ENCODE measurements around the gene DCST2. TPM values are rescaled to one million over a fixed set of nuclear protein-coding genes. Genes with fewer than 3 reads are reported as not detected.
"Not testable (repeated sequence)": the region's sequence is repeated elsewhere in the genome, so short reads cannot be mapped to it uniquely, and the experiment has no call there.

DCST2 gene
- total and polyA plus RNA-seq, 9 donors, result 0.17 to 1.4 (median 1.1) TPM; not detected in 1

- no peaks in the 10 kb centered on the region for H3K9me3 ChIP-seq
- peak in 1 of 5 donors; percentile 31 for DNase-seq
- intact Hi-C loops (cut with DNase I), result loop anchor here in 2 of 4 donors (5.0 kb wide), 1 partner anchor 36 kb away; the partner anchor contains the start of gene PYGO2 (in 2 of the 2)
- no peak overlapping the region for H3K4me3 ChIP-seq
- no peak for TF ChIP-seq EP300 (IDR thresholded peaks at IDR 0.05)
- TF ChIP-seq CTCF (IDR thresholded peaks at IDR 0.05), result no peak
- TF ChIP-seq POLR2A (IDR thresholded peaks at IDR 0.05), result no peak
- H3K4me1 ChIP-seq (ENCODE audit: insufficient read depth), result no peaks in the 10 kb centered on the region
- WGBS, 3 donors, result 64 to 73% (median 69%) methylated on average over 16 of the region's 16 CpGs
- no peaks in the 10 kb centered on the region for H3K36me3 ChIP-seq
- no peaks in the 10 kb centered on the region for H3K27me3 ChIP-seq
- peak overlapping the region in 1 of 2 donors; percentile 94 for H3K27ac ChIP-seq
Measured at GRCh38 chr1:154998201-154998780, 35.3 kb downstream of the DCST2 start.

DNA sequence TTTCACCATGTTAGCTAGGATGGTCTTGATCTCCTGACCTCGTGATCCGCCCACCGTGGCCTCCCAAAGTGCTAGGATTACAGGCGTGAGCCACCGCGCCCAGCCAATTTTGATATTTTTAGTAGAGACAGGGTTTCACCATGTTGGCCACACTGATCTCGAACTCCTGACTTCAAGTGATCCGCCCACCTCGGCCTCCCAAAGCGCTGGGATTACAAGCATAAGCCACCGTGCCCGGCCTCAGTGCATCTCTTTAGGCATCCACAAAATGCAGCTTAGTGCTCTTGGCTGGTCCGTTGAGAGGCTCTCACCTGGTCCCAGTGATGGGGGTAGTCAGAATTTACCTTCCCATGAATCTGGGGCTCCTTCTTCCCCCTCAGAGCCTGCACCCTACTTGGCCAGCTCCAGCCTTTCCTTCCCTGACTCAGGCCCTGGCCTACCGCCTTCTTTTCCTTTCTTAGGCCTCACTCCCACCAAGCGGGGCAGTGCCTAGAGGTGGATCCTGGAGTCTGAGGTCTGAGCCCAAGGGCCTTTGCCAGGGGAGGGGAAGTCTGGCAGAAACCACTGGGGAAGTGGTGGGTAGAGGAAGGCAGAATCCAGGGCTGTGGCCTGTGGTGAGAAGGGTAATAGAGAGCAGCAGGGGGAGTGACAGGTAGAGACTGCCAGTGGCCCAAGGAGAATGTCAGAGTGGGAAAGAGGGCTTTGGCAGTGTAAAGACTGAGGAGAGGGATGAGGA is 36.4 kb downstream of the DCST2 start:
- Histone ChIP-seq H3K4me1 (ENCODE audit: insufficient read depth) (no peaks in the 10 kb centered on the region), H3K9me3 (no peaks in the 10 kb centered on the region), H3K27me3 (no peaks in the 10 kb centered on the region), H3K36me3 (no peaks in the 10 kb centered on the region), H3K4me3 (no peak overlapping the region), H3K27ac (no peak overlapping the region)
- WGBS, 3 donors, result 76 to 84% (median 83%) methylated on average over 15 of the region's 15 CpGs
- peak in 1 of 5 donors; percentile 34 for DNase-seq
- intact Hi-C loops (cut with DNase I), result loop anchor here in 2 of 4 donors (5.0 kb wide), 1 partner anchor 35 kb away; the partner anchor contains the start of gene PYGO2 (in 2 of the 2)
- TF ChIP-seq POLR2A (IDR thresholded peaks at IDR 0.05) (no peak), CTCF (IDR thresholded peaks at IDR 0.05) (no peak), EP300 (IDR thresholded peaks at IDR 0.05) (no peak)

DNA sequence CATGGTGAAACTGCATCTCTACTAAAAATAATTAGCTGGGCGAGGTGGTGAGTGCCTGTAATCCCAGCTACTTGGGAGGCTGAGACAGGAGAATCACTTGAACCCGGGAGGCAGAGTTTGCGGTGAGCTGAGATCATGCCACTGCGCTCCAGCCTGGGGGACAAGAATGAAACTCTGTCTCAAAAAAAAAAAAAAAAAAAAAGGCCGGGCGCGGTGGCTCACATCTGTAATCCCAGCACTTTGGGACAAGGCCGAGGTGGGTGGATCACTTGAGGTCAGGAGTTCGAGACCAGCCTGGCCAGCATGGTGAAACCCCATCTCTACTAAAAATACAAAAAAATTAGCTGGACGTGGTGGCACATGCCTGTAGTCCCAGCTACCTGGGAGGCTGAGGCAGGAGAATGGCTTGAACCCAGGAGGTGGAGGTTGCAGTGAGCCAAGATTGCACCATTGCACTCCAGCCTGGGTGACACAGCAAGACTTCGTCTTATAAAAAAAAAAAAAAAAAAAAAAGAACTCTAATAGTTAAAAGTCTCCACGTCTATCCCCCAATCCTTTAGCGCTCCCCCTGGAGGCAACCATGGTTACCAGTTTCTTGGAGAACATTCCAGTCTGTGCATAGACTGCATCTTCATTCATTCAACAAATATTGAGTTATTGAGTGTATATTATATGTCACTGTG is 38.1 kb downstream of the DCST2 start:
- not testable (repeated sequence) for H3K27ac ChIP-seq; H3K9me3 ChIP-seq; H3K4me1 ChIP-seq (ENCODE audit: insufficient read depth); H3K27me3 ChIP-seq; H3K4me3 ChIP-seq; H3K36me3 ChIP-seq
- 52 to 56% (median 56%) methylated on average over 13 of the region's 13 CpGs for WGBS, 3 donors
- peak in 1 of 3 donors; percentile 20 for TF ChIP-seq CTCF (IDR thresholded peaks at IDR 0.05)
- intact Hi-C loops (cut with DNase I), result loop anchor here in 2 of 4 donors (5.0 kb wide), 1 partner anchor 33 kb away; the partner anchor contains the start of gene PYGO2 (in 2 of the 2)
- DNase-seq, result peak in 4 of 5 donors; percentile 63 to 80 (median 72)

GRCh38 chr1:154994591-154994990 is 39.0 kb downstream of the DCST2 start:
- Histone ChIP-seq H3K27me3 (no peaks in the 10 kb centered on the region), H3K36me3 (no peaks in the 10 kb centered on the region), H3K4me1 (ENCODE audit: insufficient read depth) (no peaks in the 10 kb centered on the region), H3K4me3 (no peak overlapping the region), H3K27ac (no peak overlapping the region), H3K9me3 (no peaks in the 10 kb centered on the region)
- DNase-seq, result peak in 1 of 5 donors; percentile 17
- TF ChIP-seq EP300 (IDR thresholded peaks at IDR 0.05), result no peak
- TF ChIP-seq POLR2A (IDR thresholded peaks at IDR 0.05), result no peak
- intact Hi-C loops (cut with DNase I), result no loop called here
- 51 to 70% (median 56%) methylated on average over 3 of the region's 3 CpGs for WGBS, 3 donors
